Measurements from ENCODE around the gene OR6B1. TPM values are rescaled to one million over a fixed set of nuclear protein-coding genes. Genes with fewer than 3 reads are reported as not detected.
"Not testable (repeated sequence)": the region's sequence is repeated elsewhere in the genome, so short reads cannot be mapped to it uniquely, and the experiment has no call there.

OR6B1 gene
- total RNA-seq, 1 experiment from 2014 or later: not detected

DNA sequence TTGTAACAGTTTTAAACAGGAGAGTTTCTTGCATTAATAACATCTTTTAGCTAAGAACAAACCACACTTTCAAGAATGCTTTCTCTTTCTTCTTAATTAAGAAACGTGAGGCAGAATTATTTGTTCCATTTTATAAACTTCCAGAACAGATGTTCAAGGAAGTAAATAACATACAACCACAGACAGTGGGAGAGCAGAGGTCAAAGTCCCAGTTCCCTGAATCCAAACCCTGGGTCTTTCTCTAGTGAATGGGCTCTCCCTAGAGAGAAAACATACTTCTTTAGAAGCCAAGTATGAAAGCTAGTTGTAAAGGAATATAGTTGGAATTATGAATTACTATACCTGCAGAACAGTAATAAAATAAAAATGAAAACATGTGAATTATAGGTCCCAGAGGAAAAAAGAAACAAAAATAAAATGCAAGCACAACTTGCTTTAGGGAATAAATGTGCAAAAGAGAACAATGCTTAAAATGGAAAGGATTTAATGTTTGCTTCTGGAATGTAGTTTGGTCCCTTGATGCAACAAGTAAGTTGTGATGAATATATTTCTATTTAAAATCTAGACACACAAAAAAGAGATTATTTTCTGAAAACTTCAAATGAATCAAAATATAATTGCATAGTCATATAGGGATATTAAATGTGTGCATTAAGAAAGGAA, 6.0 kb downstream of the OR6B1 start (continued):
- no peak for TF ChIP-seq OVOL2 (CRISPR knock-in tag; IDR thresholded peaks at IDR 0.05; ENCODE audit: borderline replicate concordance)

DNA sequence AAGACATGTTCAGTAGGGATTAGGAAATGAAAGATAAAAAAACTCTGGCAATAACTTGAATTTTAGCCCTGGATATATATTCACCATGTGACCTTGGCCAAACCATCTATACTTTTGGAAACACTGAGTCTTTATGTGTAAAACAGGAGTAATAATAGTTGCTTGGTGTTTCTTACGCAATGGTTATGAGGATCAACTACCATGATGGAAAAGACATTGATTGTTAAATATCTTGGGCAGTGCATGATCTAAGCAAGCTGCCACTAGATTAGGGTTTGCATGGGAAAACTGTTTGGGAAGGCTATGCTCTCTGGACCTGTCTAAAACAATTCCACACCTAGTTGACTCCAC, 6.5 kb downstream of the OR6B1 start:
- peaks cover 4% of the 10 kb centered on the region for H3K27me3 Mint-ChIP-seq (ENCODE audit: low read depth)
- ATAC-seq: no peak
- ChIA-PET CTCF (no interaction called here), POLR2A (interaction anchor here (0.5 kb wide), 1 partner anchor 34 kb away, joined by 5 read pairs; no protein-coding TSS in a partner anchor)
- peaks cover 26% of the 10 kb centered on the region for H3K36me3 Mint-ChIP-seq
- peaks cover 51% of the 10 kb centered on the region for H3K9me3 Mint-ChIP-seq
- DNase-seq (ENCODE audit: low spot score): no peak
- TF ChIP-seq NFE2L1 (CRISPR knock-in tag; IDR thresholded peaks at IDR 0.05) (no peak), ZNF232 (CRISPR knock-in tag; IDR thresholded peaks at IDR 0.05) (no peak), GRHL2 (CRISPR knock-in tag; IDR thresholded peaks at IDR 0.05; ENCODE audit: insufficient replicate concordance, severe bottlenecking) (no peak), RORB (CRISPR knock-in tag; IDR thresholded peaks at IDR 0.05) (no peak)
- TF ChIP-seq, protein P1, sequence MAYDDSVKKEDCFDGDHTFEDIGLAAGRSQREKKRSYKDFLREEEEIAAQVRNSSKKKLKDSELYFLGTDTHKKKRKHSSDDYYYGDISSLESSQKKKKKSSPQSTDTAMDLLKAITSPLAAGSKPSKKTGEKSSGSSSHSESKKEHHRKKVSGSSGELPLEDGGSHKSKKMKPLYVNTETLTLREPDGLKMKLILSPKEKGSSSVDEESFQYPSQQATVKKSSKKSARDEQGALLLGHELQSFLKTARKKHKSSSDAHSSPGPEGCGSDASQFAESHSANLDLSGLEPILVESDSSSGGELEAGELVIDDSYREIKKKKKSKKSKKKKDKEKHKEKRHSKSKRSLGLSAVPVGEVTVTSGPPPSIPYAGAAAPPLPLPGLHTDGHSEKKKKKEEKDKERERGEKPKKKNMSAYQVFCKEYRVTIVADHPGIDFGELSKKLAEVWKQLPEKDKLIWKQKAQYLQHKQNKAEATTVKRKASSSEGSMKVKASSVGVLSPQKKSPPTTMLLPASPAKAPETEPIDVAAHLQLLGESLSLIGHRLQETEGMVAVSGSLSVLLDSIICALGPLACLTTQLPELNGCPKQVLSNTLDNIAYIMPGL (CRISPR knock-in tag; IDR thresholded peaks at IDR 0.05): no peak
- TF ChIP-seq, protein P2, sequence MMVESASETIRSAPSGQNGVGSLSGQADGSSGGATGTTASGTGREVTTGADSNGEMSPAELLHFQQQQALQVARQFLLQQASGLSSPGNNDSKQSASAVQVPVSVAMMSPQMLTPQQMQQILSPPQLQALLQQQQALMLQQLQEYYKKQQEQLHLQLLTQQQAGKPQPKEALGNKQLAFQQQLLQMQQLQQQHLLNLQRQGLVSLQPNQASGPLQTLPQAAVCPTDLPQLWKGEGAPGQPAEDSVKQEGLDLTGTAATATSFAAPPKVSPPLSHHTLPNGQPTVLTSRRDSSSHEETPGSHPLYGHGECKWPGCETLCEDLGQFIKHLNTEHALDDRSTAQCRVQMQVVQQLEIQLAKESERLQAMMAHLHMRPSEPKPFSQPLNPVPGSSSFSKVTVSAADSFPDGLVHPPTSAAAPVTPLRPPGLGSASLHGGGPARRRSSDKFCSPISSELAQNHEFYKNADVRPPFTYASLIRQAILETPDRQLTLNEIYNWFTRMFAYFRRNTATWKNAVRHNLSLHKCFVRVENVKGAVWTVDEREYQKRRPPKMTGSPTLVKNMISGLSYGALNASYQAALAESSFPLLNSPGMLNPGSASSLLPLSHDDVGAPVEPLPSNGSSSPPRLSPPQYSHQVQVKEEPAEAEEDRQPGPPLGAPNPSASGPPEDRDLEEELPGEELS (CRISPR knock-in tag; IDR thresholded peaks at IDR 0.05): no peak
- H3K4me3 Mint-ChIP-seq: no peak overlapping the region
- no peak overlapping the region for H3K27ac Mint-ChIP-seq
- no peaks in the 10 kb centered on the region for H3K4me1 Mint-ChIP-seq

DNA sequence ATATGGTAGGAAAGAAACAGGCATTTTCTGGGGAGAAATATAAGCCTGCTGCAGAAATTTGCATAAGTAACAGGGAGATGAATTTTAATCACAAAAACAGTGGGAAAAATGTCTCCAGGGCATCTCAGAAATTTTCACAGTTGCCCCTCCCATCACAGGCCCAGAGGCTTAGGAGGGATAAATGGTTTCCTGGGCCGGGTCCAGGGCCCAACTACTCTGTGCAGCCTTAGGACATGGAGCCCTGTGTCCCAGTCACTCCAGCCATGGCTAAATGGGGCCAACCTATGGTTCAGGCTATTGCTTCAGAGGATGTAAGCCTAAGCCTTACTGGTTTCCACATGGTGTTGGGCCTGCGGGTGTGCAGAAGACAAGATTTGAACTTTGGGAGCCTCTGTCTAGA, 9.2 kb downstream of the OR6B1 start:
- no peaks in the 10 kb centered on the region for H3K4me1 Mint-ChIP-seq
- H3K27me3 Mint-ChIP-seq (ENCODE audit: low read depth): peaks cover 4% of the 10 kb centered on the region
- peaks cover 26% of the 10 kb centered on the region for H3K36me3 Mint-ChIP-seq
- TF ChIP-seq OVOL2 (CRISPR knock-in tag; IDR thresholded peaks at IDR 0.05; ENCODE audit: borderline replicate concordance) (no peak), SMAD4 (CRISPR knock-in tag; IDR thresholded peaks at IDR 0.05) (no peak), FOXP1 (CRISPR knock-in tag; IDR thresholded peaks at IDR 0.05; ENCODE audit: borderline replicate concordance) (no peak)
- TF ChIP-seq, protein P3, sequence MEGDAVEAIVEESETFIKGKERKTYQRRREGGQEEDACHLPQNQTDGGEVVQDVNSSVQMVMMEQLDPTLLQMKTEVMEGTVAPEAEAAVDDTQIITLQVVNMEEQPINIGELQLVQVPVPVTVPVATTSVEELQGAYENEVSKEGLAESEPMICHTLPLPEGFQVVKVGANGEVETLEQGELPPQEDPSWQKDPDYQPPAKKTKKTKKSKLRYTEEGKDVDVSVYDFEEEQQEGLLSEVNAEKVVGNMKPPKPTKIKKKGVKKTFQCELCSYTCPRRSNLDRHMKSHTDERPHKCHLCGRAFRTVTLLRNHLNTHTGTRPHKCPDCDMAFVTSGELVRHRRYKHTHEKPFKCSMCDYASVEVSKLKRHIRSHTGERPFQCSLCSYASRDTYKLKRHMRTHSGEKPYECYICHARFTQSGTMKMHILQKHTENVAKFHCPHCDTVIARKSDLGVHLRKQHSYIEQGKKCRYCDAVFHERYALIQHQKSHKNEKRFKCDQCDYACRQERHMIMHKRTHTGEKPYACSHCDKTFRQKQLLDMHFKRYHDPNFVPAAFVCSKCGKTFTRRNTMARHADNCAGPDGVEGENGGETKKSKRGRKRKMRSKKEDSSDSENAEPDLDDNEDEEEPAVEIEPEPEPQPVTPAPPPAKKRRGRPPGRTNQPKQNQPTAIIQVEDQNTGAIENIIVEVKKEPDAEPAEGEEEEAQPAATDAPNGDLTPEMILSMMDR (IDR thresholded peaks at IDR 0.05): no peak
- no peak overlapping the region for H3K4me3 Mint-ChIP-seq
- POLR2A ChIA-PET: no interaction called here
- CTCF ChIA-PET: no interaction called here
- H3K27ac Mint-ChIP-seq: no peak overlapping the region
- DNase-seq (ENCODE audit: low spot score) (no peak), ATAC-seq (no peak)
- peaks cover 53% of the 10 kb centered on the region for H3K9me3 Mint-ChIP-seq

DNA sequence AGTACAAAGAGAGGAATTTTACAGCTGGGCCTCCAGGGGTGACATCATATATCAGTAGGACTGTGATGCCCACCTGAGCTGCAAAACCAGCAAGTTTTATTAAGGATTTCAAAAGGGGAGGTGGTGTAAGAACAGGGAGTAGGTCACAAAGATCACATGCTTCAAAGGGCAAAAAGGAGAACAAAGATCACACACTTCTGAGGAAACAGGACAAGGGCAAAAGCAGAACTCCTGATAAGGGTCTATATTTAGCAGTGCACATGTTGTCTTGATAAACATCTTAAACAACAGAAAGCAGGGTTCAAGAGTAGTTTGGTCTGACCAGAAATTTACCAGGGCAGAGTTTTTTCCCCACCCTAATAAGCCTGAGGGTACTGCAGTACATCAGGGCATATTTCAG, 9.9 kb downstream of the OR6B1 start:
- ATAC-seq; POLR2A ChIA-PET; H3K27ac Mint-ChIP-seq; H3K4me1 Mint-ChIP-seq; DNase-seq (ENCODE audit: low spot score); H3K27me3 Mint-ChIP-seq (ENCODE audit: low read depth); H3K4me3 Mint-ChIP-seq; CTCF ChIA-PET: not testable (repeated sequence)
- Mint-ChIP-seq H3K9me3 (peaks cover 46% of the 10 kb centered on the region), H3K36me3 (peaks cover 26% of the 10 kb centered on the region)

GRCh38 chr7:144010821-144011220, 10.7 kb downstream of the OR6B1 start:
- H3K4me3 Mint-ChIP-seq; H3K4me1 Mint-ChIP-seq; CTCF ChIA-PET; H3K27me3 Mint-ChIP-seq (ENCODE audit: low read depth); POLR2A ChIA-PET; ATAC-seq; DNase-seq (ENCODE audit: low spot score); H3K27ac Mint-ChIP-seq: not testable (repeated sequence)
- H3K9me3 Mint-ChIP-seq: peaks cover 46% of the 10 kb centered on the region
- peaks cover 26% of the 10 kb centered on the region for H3K36me3 Mint-ChIP-seq

Measured in WTC11 (cell line).